ENCODE measurements around the gene SCARB1. TPM values are rescaled to one million over a fixed set of nuclear protein-coding genes. Genes with fewer than 3 reads are reported as not detected.

SCARB1 gene
- total RNA-seq, 1 donor = 9.4 TPM

GRCh38 chr12:124756166-124756565 is 107.5 kb downstream of the SCARB1 start:
- no peak overlapping the region for H3K4me3 ChIP-seq (ENCODE audit: insufficient read depth, low read length)
- peaks cover 16% of the 10 kb centered on the region for H3K27me3 ChIP-seq (ENCODE audit: insufficient read depth, low read length)
- TF ChIP-seq CTCF (IDR thresholded peaks at IDR 0.05; ENCODE audit: extremely low read depth, low read depth, low read length) = no peak
- peaks cover 20% of the 10 kb centered on the region for H3K4me1 ChIP-seq (ENCODE audit: insufficient read depth, low read length)
- no peak overlapping the region for H3K4me2 ChIP-seq (ENCODE audit: insufficient read depth, low read length)
- no peak overlapping the region for H3K27ac ChIP-seq (ENCODE audit: low read depth, low read length)
- no peak overlapping the region for H2AFZ ChIP-seq (ENCODE audit: low read length)
- no peaks in the 10 kb centered on the region for H4K20me1 ChIP-seq (ENCODE audit: insufficient read depth, low read length)
- no peaks in the 10 kb centered on the region for H3K9me3 ChIP-seq (ENCODE audit: low read depth, low read length)
- H3K79me2 ChIP-seq (ENCODE audit: insufficient read depth, low read length) = no peaks in the 10 kb centered on the region
- DNase-seq (ENCODE audit: insufficient read length, low spot score, missing footprints) = no peak
- no peaks in the 10 kb centered on the region for H3K36me3 ChIP-seq (ENCODE audit: insufficient read depth, low read length)

GRCh38 chr12:124755801-124756148 is 107.9 kb downstream of the SCARB1 start:
- Histone ChIP-seq H3K79me2 (ENCODE audit: insufficient read depth, low read length) (no peaks in the 10 kb centered on the region), H3K36me3 (ENCODE audit: insufficient read depth, low read length) (no peaks in the 10 kb centered on the region), H3K27ac (ENCODE audit: low read depth, low read length) (no peak overlapping the region), H3K27me3 (ENCODE audit: insufficient read depth, low read length) (peaks cover 16% of the 10 kb centered on the region), H3K4me1 (ENCODE audit: insufficient read depth, low read length) (peaks cover 20% of the 10 kb centered on the region), H2AFZ (ENCODE audit: low read length) (no peak overlapping the region), H3K4me2 (ENCODE audit: insufficient read depth, low read length) (no peak overlapping the region), H4K20me1 (ENCODE audit: insufficient read depth, low read length) (no peaks in the 10 kb centered on the region), H3K4me3 (ENCODE audit: insufficient read depth, low read length) (no peak overlapping the region), H3K9me3 (ENCODE audit: low read depth, low read length) (no peaks in the 10 kb centered on the region)
- DNase-seq (ENCODE audit: insufficient read length, low spot score, missing footprints) = peak; percentile 57
- TF ChIP-seq CTCF (IDR thresholded peaks at IDR 0.05; ENCODE audit: extremely low read depth, low read depth, low read length) = no peak

GRCh38 chr12:124754949-124755800 is 108.5 kb downstream of the SCARB1 start:
- H3K79me2 ChIP-seq (ENCODE audit: insufficient read depth, low read length) = no peaks in the 10 kb centered on the region
- no peak overlapping the region for H3K27ac ChIP-seq (ENCODE audit: low read depth, low read length)
- H3K4me2 ChIP-seq (ENCODE audit: insufficient read depth, low read length) = peak overlapping the region; percentile 49
- peak overlapping the region; percentile 15 for H3K4me3 ChIP-seq (ENCODE audit: insufficient read depth, low read length)
- H3K27me3 ChIP-seq (ENCODE audit: insufficient read depth, low read length) = peaks cover 13% of the 10 kb centered on the region
- H4K20me1 ChIP-seq (ENCODE audit: insufficient read depth, low read length) = no peaks in the 10 kb centered on the region
- TF ChIP-seq CTCF (IDR thresholded peaks at IDR 0.05; ENCODE audit: extremely low read depth, low read depth, low read length) = no peak
- H3K9me3 ChIP-seq (ENCODE audit: low read depth, low read length) = no peaks in the 10 kb centered on the region
- H3K4me1 ChIP-seq (ENCODE audit: insufficient read depth, low read length) = peaks cover 20% of the 10 kb centered on the region
- DNase-seq (ENCODE audit: insufficient read length, low spot score, missing footprints) = peak; percentile 95
- H2AFZ ChIP-seq (ENCODE audit: low read length) = peak overlapping the region; percentile 73
- H3K36me3 ChIP-seq (ENCODE audit: insufficient read depth, low read length) = no peaks in the 10 kb centered on the region

- Histone ChIP-seq H3K36me3 (ENCODE audit: insufficient read depth, low read length) (no peaks in the 10 kb centered on the region), H3K79me2 (ENCODE audit: insufficient read depth, low read length) (no peaks in the 10 kb centered on the region), H4K20me1 (ENCODE audit: insufficient read depth, low read length) (no peaks in the 10 kb centered on the region), H2AFZ (ENCODE audit: low read length) (no peak overlapping the region), H3K4me1 (ENCODE audit: insufficient read depth, low read length) (peaks cover 20% of the 10 kb centered on the region), H3K4me3 (ENCODE audit: insufficient read depth, low read length) (no peak overlapping the region), H3K4me2 (ENCODE audit: insufficient read depth, low read length) (no peak overlapping the region), H3K27ac (ENCODE audit: low read depth, low read length) (no peak overlapping the region), H3K27me3 (ENCODE audit: insufficient read depth, low read length) (peaks cover 11% of the 10 kb centered on the region), H3K9me3 (ENCODE audit: low read depth, low read length) (no peaks in the 10 kb centered on the region)
- no peak for TF ChIP-seq CTCF (IDR thresholded peaks at IDR 0.05; ENCODE audit: extremely low read depth, low read depth, low read length)
- DNase-seq (ENCODE audit: insufficient read length, low spot score, missing footprints) = peak; percentile 69
Observed at GRCh38 chr12:124754491-124754890, 109.2 kb downstream of the SCARB1 start.

All from osteoblast (primary cell).